Astrocyte of the cerebellum (primary cell): ENCODE results near the gene BLOC1S2.
A peak's percentile ranks its signal among the peaks of the same experiment; 100 is the strongest.
"Not testable (repeated sequence)": the region's sequence is repeated elsewhere in the genome, so short reads cannot be mapped to it uniquely, and the experiment has no call there.

Experiments
- DNase-seq: peaks from one replicate; pipeline ENCODE4 v3.0.0-alpha.2; 2011; ENCODE audit warnings: low read depth
- H3K4me3 ChIP-seq: 2 replicates; pipeline ENCODE4 v1.5.1; 2011; ENCODE audit warnings: mild to moderate bottlenecking, low read depth, low read length, moderate library complexity
- CTCF ChIP-seq: IDR thresholded peaks from 2 replicates; pipeline ENCODE4 v1.5.1; 2012; ENCODE audit warnings: low read length, low read depth, moderate library complexity, mild to moderate bottlenecking; ENCODE audit errors: missing control alignments
- in situ Hi-C: cut with HindIII; loops from 2 replicates; pipeline ENCODE4 v1.10.0; 2017; ENCODE audit warnings: low sequenced_read_pairs

Gene BLOC1S2

GRCh38 chr10:100293066-100293465 is 6.6 kb upstream of the BLOC1S2 start:
- no peak for TF ChIP-seq CTCF
- in situ Hi-C loops, result no loop called here
- no peak for DNase-seq
- H3K4me3 ChIP-seq, result no peak overlapping the region

- in situ Hi-C loops, H3K4me3 ChIP-seq, DNase-seq: not testable (repeated sequence)
These were observed 5.8 kb upstream of the BLOC1S2 start for GRCh38 chr10:100292300-100292699.

DNA sequence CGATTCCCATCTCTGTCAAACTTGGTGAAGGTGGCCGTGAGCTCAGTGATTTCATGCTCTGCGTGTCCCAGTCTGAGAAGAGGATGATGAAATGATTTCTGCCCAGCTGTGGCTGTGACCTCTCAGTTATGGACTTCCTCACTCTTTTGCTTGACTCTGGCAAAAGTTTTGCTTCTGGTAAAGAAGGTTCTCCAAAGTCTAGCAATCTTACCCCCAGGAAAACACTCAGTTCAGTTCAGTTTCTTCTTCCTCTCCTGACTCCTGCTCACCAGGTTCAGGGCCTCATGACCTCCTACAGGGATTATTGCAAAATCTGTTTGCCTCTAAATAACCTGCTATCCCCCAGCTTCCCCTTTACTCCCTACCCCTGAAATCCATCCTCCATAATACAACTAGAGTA is 4.9 kb upstream of the BLOC1S2 start:
- in situ Hi-C loops, result no loop called here
- TF ChIP-seq CTCF, result no peak
- DNase-seq, result no peak
- H3K4me3 ChIP-seq, result no peak overlapping the region

DNA sequence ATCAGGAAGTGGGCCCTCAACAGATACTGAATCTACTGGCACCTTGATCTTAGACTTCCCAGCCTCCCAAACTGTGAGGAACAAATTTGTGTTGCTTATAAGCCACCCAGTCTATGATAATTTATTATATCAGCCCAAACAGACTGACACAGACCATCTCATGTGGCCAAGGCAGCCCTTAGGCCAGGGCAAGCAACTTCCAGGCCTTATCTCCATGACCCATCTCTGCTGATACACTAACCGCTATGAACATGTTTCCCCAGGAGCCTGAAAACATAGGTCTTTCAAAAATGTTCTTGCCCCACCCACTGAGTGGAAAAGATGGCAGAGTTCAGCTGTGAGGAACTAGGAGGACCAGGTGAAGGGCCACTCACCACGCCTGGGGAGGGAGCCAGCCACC is 3.2 kb upstream of the BLOC1S2 start:
- in situ Hi-C loops, result no loop called here

DNA sequence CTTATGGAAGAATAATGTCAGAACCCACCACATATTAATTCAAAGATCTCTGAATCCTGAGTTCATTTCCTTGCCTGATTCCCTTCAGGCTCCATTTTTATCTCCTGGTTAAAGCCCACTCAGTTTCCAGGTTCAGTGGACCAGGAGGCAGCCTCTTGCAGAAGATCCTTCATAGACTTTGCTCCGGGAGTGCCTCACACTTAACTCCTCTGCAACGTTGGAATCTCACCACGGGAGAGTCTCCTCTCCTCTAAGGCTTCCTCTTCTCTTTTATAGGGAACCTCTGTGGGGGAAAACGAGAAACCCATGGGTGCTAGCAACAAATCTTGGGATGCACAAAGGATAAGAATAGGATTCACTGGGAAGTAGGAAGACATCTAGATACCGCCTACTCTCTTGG is 1.7 kb upstream of the BLOC1S2 start:
- TF ChIP-seq CTCF, result no peak
- in situ Hi-C loops, result no loop called here
- no peak for DNase-seq
- H3K4me3 ChIP-seq, result no peak overlapping the region

More for the DNA sequence above, 3.2 kb upstream of the BLOC1S2 start:
- no peak overlapping the region for H3K4me3 ChIP-seq
- DNase-seq, result no peak
- TF ChIP-seq CTCF, result no peak

DNA sequence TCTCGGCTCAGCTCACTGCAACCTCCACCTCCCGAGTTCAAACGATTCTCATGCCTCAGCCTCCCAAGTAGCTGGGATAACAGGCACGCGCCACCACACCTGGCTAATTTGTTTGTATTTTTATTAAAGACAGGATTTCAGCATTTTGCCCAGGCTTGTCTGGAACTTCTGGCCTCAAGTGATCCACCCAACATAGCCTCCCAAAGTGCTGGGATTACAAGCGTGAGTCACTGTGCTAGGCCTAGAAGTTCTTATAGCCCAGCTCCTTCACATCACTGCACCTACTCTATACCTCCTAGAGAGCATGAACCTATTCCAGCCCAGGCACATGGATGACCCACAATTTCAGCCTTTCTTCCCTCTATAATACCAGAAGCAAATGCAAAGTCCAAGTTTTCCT is 1.3 kb upstream of the BLOC1S2 start:
- TF ChIP-seq CTCF, result no peak
- DNase-seq, result no peak
- in situ Hi-C loops, result no loop called here
- H3K4me3 ChIP-seq, result no peak overlapping the region

GRCh38 chr10:100285326-100285725 is 1.2 kb downstream of the BLOC1S2 start:
- DNase-seq, in situ Hi-C loops: not testable (repeated sequence)
- H3K4me3 ChIP-seq, result peak overlapping the region; percentile 71

GRCh38 chr10:100282907-100283306 is 3.6 kb downstream of the BLOC1S2 start:
- no peak for TF ChIP-seq CTCF
- DNase-seq, result no peak
- no peak overlapping the region for H3K4me3 ChIP-seq
- in situ Hi-C loops, result no loop called here

DNA sequence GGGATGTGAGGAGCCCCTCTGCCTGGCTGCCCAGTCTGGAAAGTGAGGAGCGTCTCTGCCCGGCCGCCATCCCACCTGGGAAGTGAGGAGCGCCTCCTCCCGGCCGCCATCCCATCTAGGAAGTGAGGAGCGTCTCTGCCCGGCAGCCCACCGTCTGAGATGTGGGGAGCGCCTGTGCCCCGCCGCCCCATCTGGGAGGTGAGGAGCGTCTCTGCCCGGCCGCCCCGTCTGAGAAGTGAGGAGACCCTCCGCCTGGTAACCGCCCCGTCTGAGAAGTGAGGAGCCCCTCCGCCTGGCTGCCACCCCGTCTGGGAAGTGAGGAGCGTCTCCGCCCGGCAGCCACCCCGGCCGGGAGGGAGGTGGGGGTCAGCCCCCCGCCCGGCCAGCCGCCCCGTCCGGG is 9.5 kb downstream of the BLOC1S2 start:
- in situ Hi-C loops, H3K4me3 ChIP-seq, DNase-seq: not testable (repeated sequence)
